ENCODE data around the gene DENND5A. TPM values are rescaled to one million over a fixed set of nuclear protein-coding genes. Genes with fewer than 3 reads are reported as not detected.

DENND5A gene
- total RNA-seq, 1 donor from 2014 or later: 76.0 TPM

DNA sequence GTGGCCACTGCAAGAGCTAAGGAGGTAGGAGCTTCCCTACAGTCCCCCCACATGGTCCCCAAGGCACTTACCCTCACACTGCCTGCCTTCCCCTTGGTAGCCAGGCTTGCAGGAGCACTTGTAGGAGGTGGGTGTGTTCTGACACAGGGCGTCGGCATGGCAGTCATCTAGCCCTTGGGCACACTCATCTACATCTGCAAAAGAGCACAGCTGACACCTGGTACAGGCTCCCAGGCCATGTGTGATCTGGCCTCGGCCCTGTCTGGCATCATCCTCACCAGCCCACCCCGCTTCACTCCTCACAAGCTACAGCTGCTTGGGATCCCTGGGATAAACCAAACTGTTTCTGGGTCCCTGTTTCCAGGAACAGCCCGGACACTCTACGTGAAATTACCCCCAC lies 175.5 kb downstream of the DENND5A start:
- no peaks in the 10 kb centered on the region for H3K36me3 Mint-ChIP-seq
- no peak for DNase-seq (ENCODE audit: extremely low spot score, unreplicated experiment)
- peaks cover 10% of the 10 kb centered on the region for H3K4me1 Mint-ChIP-seq (ENCODE audit: unreplicated experiment)
- no peak for TF ChIP-seq CTCF (conservative IDR thresholded peaks at IDR 0.05)
- H3K27ac Mint-ChIP-seq: no peak overlapping the region
- peaks cover 70% of the 10 kb centered on the region for H3K27me3 Mint-ChIP-seq
- H3K4me3 Mint-ChIP-seq: peak overlapping the region; percentile 74
- no peaks in the 10 kb centered on the region for H3K9me3 Mint-ChIP-seq

DNA sequence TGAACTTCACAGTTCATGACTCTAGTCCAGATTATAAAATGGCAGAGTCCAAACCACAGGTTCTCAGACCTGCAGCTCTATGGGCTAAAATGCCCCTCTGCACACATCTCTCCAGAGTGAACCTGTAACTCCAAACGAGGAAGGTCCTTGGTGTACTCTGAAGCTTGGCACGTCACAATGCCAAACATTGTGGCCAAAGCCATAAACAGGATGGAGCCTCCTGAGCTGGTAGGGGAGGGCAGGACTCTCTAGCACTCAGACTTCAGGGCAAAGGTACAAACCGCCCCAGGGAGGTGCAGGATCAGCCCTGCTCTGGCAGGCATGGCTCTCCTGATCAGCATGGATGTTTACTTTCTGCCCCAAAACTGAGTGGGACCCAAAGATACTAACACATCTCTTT lies 176.1 kb downstream of the DENND5A start:
- Mint-ChIP-seq H3K36me3 (no peaks in the 10 kb centered on the region), H3K27ac (no peak overlapping the region), H3K4me1 (ENCODE audit: unreplicated experiment) (peaks cover 10% of the 10 kb centered on the region), H3K27me3 (peaks cover 68% of the 10 kb centered on the region), H3K9me3 (no peaks in the 10 kb centered on the region), H3K4me3 (no peak overlapping the region)
- no peak for TF ChIP-seq CTCF (conservative IDR thresholded peaks at IDR 0.05)
- DNase-seq (ENCODE audit: extremely low spot score, unreplicated experiment): no peak

Small RNAs within 50 kb of the gene (microRNA-seq; reads per million reads assigned to microRNA genes)
- not detected for gene MIR5691

Other genes with a start within 250 kb of the DENND5A start
- 7.9 and 12.7 TPM in 2 replicates for gene SCUBE2, start 173.8 kb downstream of the DENND5A start, total RNA-seq (ENCODE audit: low replicate concordance)
- gene TMEM41B, start 49.2 kb upstream of the DENND5A start, total RNA-seq (ENCODE audit: low replicate concordance): 46.5 and 49.6 TPM in 2 replicates
- gene IPO7, start 119.3 kb upstream of the DENND5A start, total RNA-seq (ENCODE audit: low replicate concordance): 137 and 159 TPM in 2 replicates
- 30.3 and 38.8 TPM in 2 replicates for gene ZNF143, start 195.7 kb upstream of the DENND5A start, total RNA-seq (ENCODE audit: low replicate concordance)